RKO (cell line): ENCODE data around the gene PNPLA3.

Experiments
- DNase-seq: peaks from one replicate; pipeline ENCODE4 v3.0.0-alpha.2; 2016; ENCODE audit warnings: low spot score

The PNPLA3 gene

GRCh38 chr22:43923631-43924464 is at the start of gene PNPLA3:
PNPLA3 (plus strand) TSS chr22:43923805; CDS start chr22:43923912, 107 bp downstream.
- DNase-seq: peak; percentile 84

- no peak for DNase-seq
Measured at GRCh38 chr22:43876866-43877509, 46.6 kb upstream of the PNPLA3 start.

GRCh38 chr22:43878079-43878795 is 45.4 kb upstream of the PNPLA3 start:
- no peak for DNase-seq

- DNase-seq: no peak
Measured at GRCh38 chr22:43878831-43879550, 44.6 kb upstream of the PNPLA3 start.

- no peak for DNase-seq
Measured at GRCh38 chr22:43879901-43880540, 43.6 kb upstream of the PNPLA3 start.

- no peak for DNase-seq
Measured at GRCh38 chr22:43880541-43880991, 43.0 kb upstream of the PNPLA3 start.

GRCh38 chr22:43881091-43882061 is 42.2 kb upstream of the PNPLA3 start:
- no peak for DNase-seq

- DNase-seq: no peak
Measured at GRCh38 chr22:43882122-43882767, 41.4 kb upstream of the PNPLA3 start.

- DNase-seq: peak; percentile 81
Measured at GRCh38 chr22:43883012-43883661, 40.5 kb upstream of the PNPLA3 start.

GRCh38 chr22:43883719-43884415 is 39.7 kb upstream of the PNPLA3 start:
- DNase-seq: no peak

GRCh38 chr22:43884600-43885318 is 38.8 kb upstream of the PNPLA3 start:
- DNase-seq: peak; percentile 50

GRCh38 chr22:43885319-43885671 is 38.3 kb upstream of the PNPLA3 start:
- no peak for DNase-seq

GRCh38 chr22:43885786-43886185 is 37.8 kb upstream of the PNPLA3 start:
- DNase-seq: no peak

- no peak for DNase-seq
Measured at GRCh38 chr22:43886231-43886630, 37.4 kb upstream of the PNPLA3 start.

- DNase-seq: no peak
Measured at GRCh38 chr22:43887391-43887790, 36.2 kb upstream of the PNPLA3 start.

- DNase-seq: no peak
Measured at GRCh38 chr22:43888740-43889139, 34.9 kb upstream of the PNPLA3 start.

GRCh38 chr22:43889201-43889859 is 34.3 kb upstream of the PNPLA3 start:
- no peak for DNase-seq

GRCh38 chr22:43889860-43890253 is 33.7 kb upstream of the PNPLA3 start:
- peak; percentile 12 for DNase-seq
